HepG2 (cell line): ENCODE measurements around the gene PKP1. TPM values are rescaled to one million over a fixed set of nuclear protein-coding genes. Genes with fewer than 3 reads are reported as not detected.

Experiments used
- ATAC-seq: fragments of 200-7000 bp; cut with Tn5 transposase; 3 replicates; pipeline ENCODE4 v1.9.1; 2020; ENCODE audit warnings: mild to moderate bottlenecking, moderate library complexity
- BruUV-seq: library from RNA; stranded (reverse); fragments of 400-500 nt; replicated peaks from 2 replicates; lab custom pipeline; 2021; lab: Mats Ljungman, UMichigan
- CTCF ChIA-PET: fragments of 300-600 bp; formaldehyde crosslinking; extraction: SDS; loops from one replicate; lab custom pipeline; 2021; ENCODE audit warnings: low total read pairs, inconsistent platforms, low intra/inter-chr PET ratio; lab: Yijun Ruan, JAX
- POLR2A ChIA-PET: fragments of 350-600 bp; sonication (Branson Sonifier 250); formaldehyde crosslinking; loops from one replicate; lab custom pipeline; 2020; ENCODE audit warnings: antibody characterized with exemption, inconsistent platforms; lab: Yijun Ruan, JAX
- DNase-seq: peaks from one replicate; pipeline ENCODE4 v3.0.0-alpha.2; 2015; ENCODE audit warnings: low spot score
- FAIRE-seq: peaks from 3 replicates; lab custom pipeline; 2011; peaks lifted over from hg19 to GRCh38; lab: Jason Lieb, UNC
- H2AFZ ChIP-seq: one replicate; pipeline ENCODE4 v1.6.1; 2011; ENCODE audit warnings: low read length, inconsistent platforms
- H3K27ac ChIP-seq: fragments of 300-600 bp; 3 replicates; pipeline ENCODE4 v1.8.0; 2011; ENCODE audit warnings: mixed run types, mild to moderate bottlenecking, mixed read lengths, low read length, inconsistent platforms; ENCODE audit not compliant: insufficient read depth; ENCODE audit errors: extremely low read length
- H3K27me3 ChIP-seq, 2 experiments: fragments of 200-600 bp in 1 of 2; 2 replicates in 1 of 2; 3 replicates in 1 of 2; pipeline versions ENCODE4 v1.6.0 to v1.8.0; 2011; ENCODE audit warnings: low read length in 2 of 2, mild to moderate bottlenecking in 2 of 2, moderate library complexity in 2 of 2, inconsistent platforms in 1 of 2; ENCODE audit not compliant: insufficient read depth in 2 of 2, control insufficient read depth in 1 of 2
- H3K36me3 ChIP-seq, 2 experiments: fragments of 200-600 bp in 1 of 2; replicated peaks in 1 of 2; 2 replicates in 1 of 2; 3 replicates in 1 of 2; pipeline versions ENCODE4 v1.5.1 to v1.8.0; 2011; ENCODE audit warnings: low read length in 2 of 2, inconsistent platforms in 1 of 2; ENCODE audit not compliant: insufficient read depth in 2 of 2, control insufficient read depth in 1 of 2
- H3K4me1 ChIP-seq: 2 replicates; pipeline ENCODE4 v1.5.1; 2012; ENCODE audit warnings: low read length, inconsistent platforms; ENCODE audit not compliant: insufficient read depth
- H3K4me2 ChIP-seq: 2 replicates; pipeline ENCODE4 v1.6.0; 2011; ENCODE audit warnings: low read depth, low read length, inconsistent platforms
- H3K4me3 ChIP-seq, 3 experiments: fragments of 200-600 bp in 1 of 3; sonication (generic), shearing (Covaris generic) in 1 of 3; replicated peaks in 1 of 3; 2 replicates each; pipeline ENCODE4 v1.5.1; 2011 to 2016; ENCODE audit warnings: low read length in 3 of 3, inconsistent platforms in 2 of 3, low read depth in 2 of 3, mild to moderate bottlenecking in 2 of 3, control low read depth in 1 of 3, mixed read lengths in 1 of 3; ENCODE audit not compliant: insufficient read depth in 1 of 3
- H3K79me2 ChIP-seq: one replicate; pipeline ENCODE4 v1.6.1; 2011; ENCODE audit warnings: low read length, inconsistent platforms; ENCODE audit not compliant: insufficient read depth
- H3K9ac ChIP-seq: 2 replicates; pipeline ENCODE4 v1.6.0; 2011; ENCODE audit warnings: mild to moderate bottlenecking, low read depth, low read length, inconsistent platforms; ENCODE audit not compliant: insufficient read depth
- H3K9me3 ChIP-seq: 2 replicates; pipeline ENCODE4 v1.5.1; 2012; ENCODE audit warnings: mild to moderate bottlenecking, low read length
- H4K20me1 ChIP-seq: 2 replicates; pipeline ENCODE4 v1.6.0; 2011; ENCODE audit warnings: inconsistent platforms, mild to moderate bottlenecking, low read length, moderate library complexity; ENCODE audit not compliant: insufficient read depth
- KLF12 ChIP-seq: sonication (generic); formaldehyde crosslinking; IDR thresholded peaks from 2 replicates; pipeline ENCODE4 v1.4.0; 2020; ENCODE audit warnings: missing genetic modification reagents, borderline replicate concordance
- ZNF44 ChIP-seq: sonication (generic); formaldehyde crosslinking; IDR thresholded peaks from 2 replicates; pipeline ENCODE4 v1.5.1; 2020; ENCODE audit warnings: mild to moderate bottlenecking, missing genetic modification reagents
- ZNF660 ChIP-seq: sonication (generic); formaldehyde crosslinking; IDR thresholded peaks from 2 replicates; pipeline ENCODE4 v1.5.1; 2020; ENCODE audit warnings: mild to moderate bottlenecking, low read depth, missing genetic modification reagents, borderline replicate concordance
- ZNF761 ChIP-seq: sonication (generic); formaldehyde crosslinking; conservative IDR thresholded peaks from 2 replicates; pipeline ENCODE4 v1.4.0; 2020; ENCODE audit warnings: mild to moderate bottlenecking, missing genetic modification reagents
- WGBS: methylation state at CpG from one replicate; pipeline ENCODE4 v1.1.6; 2017; ENCODE audit warnings: low lambda C conversion rate; 5-methylcytosine and 5-hydroxymethylcytosine counted together
- in situ Hi-C: cut with HindIII; loops from 2 replicates; pipeline ENCODE4 v1.10.0; 2017; ENCODE audit warnings: low pct_unique_long_range_greater_than_20kb; ENCODE audit not compliant: extremely low pct_ligation_motif_present
- intact Hi-C: fragments of 100-400 bp; cut with micrococcal nuclease; formaldehyde crosslinking; loops from one replicate; pipeline ENCODE4 v1.10.0; 2022; ENCODE audit not compliant: unreplicated experiment
- polyA plus RNA-seq, 8 experiments: library from polyadenylated mRNA; depleted of rRNA in 3 of 8; stranded (reverse) in 7 of 8; unstranded in 1 of 8; fragments of >200 nt; fragmentation: Illumina TruSeq in 4 of 8; extraction: Trizol in 4 of 8; gene quantifications; 2 replicates each; pipeline versions ENCODE4 v1.2.1 to v1.2.3, GENCODE V29; 2011 to 2016; ENCODE audit warnings: low read depth in 4 of 8, missing spikeins in 1 of 8, mixed read lengths in 1 of 8; ENCODE audit not compliant: insufficient read depth in 1 of 8
- total RNA-seq, 5 experiments: library from RNA; depleted of rRNA; stranded (reverse); fragments of >200 nt; fragmentation: Illumina TruSeq; extraction: Trizol; gene quantifications; 2 replicates each; pipeline ENCODE4 v1.2.3, GENCODE V29; 2016; ENCODE audit warnings: low read depth in 1 of 5
- TF ChIP-seq, protein P1 (sequence below), 2 experiments: IDR thresholded peaks; 2 replicates each; pipeline ENCODE4 v1.6.1; 2011 to 2012; ENCODE audit warnings: low read length in 2 of 2, borderline replicate concordance in 1 of 2, low read depth in 1 of 2, mild to moderate bottlenecking in 1 of 2, moderate library complexity in 1 of 2
- TF ChIP-seq, protein P2 (sequence below): sonication (generic); formaldehyde crosslinking; IDR thresholded peaks from 2 replicates; pipeline ENCODE4 v1.4.0; 2020; ENCODE audit warnings: mild to moderate bottlenecking, missing genetic modification reagents
- TF ChIP-seq, protein P3 (sequence below): sonication (generic); formaldehyde crosslinking; IDR thresholded peaks from 2 replicates; pipeline ENCODE4 v1.5.0; 2020; ENCODE audit warnings: missing genetic modification reagents
- TF ChIP-seq, protein P4 (sequence below): sonication (generic); formaldehyde crosslinking; IDR thresholded peaks from 2 replicates; pipeline ENCODE4 v1.8.1; 2023; ENCODE audit warnings: mild to moderate bottlenecking, missing genetic modification reagents

Gene PKP1
- total and polyA plus RNA-seq, 2 of the 13 experiments (the other 11 are each of a cell fraction or from before 2014, with no cell fraction given) = not detected

DNA sequence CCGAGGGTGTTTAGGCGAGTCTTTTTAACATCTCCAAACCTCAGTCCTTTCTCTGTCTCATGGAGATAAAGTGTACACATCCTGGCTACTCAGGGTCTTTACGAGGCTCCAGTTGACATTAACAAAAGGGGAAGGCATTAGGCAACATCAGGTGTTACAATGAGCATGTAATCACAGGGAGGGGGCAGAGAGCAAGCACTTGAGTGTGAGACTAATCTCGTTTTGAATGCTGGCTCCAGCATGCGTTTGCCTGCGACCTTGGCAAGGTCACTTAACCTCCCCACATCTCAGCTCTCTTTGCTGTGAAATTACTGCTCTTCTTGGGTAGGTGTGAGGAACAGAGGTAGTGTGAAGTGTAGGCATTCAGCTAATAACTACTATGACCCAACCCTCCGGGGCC, 91.1 kb downstream of the PKP1 start:
- Histone ChIP-seq H3K79me2 (no peaks in the 10 kb centered on the region), H3K27me3 (peaks cover 3 to 49% of the 10 kb centered on the region in 2 experiments), H3K27ac (no peak overlapping the region), H2AFZ (no peak overlapping the region), H3K4me1 (no peaks in the 10 kb centered on the region), H4K20me1 (no peaks in the 10 kb centered on the region), H3K36me3 (no peaks in the 10 kb centered on the region), H3K9me3 (no peaks in the 10 kb centered on the region), H3K9ac (no peak overlapping the region), H3K4me2 (no peak overlapping the region), H3K4me3 (no peak overlapping the region)
- BruUV-seq = no TSS peak
- TF ChIP-seq, protein P1, sequence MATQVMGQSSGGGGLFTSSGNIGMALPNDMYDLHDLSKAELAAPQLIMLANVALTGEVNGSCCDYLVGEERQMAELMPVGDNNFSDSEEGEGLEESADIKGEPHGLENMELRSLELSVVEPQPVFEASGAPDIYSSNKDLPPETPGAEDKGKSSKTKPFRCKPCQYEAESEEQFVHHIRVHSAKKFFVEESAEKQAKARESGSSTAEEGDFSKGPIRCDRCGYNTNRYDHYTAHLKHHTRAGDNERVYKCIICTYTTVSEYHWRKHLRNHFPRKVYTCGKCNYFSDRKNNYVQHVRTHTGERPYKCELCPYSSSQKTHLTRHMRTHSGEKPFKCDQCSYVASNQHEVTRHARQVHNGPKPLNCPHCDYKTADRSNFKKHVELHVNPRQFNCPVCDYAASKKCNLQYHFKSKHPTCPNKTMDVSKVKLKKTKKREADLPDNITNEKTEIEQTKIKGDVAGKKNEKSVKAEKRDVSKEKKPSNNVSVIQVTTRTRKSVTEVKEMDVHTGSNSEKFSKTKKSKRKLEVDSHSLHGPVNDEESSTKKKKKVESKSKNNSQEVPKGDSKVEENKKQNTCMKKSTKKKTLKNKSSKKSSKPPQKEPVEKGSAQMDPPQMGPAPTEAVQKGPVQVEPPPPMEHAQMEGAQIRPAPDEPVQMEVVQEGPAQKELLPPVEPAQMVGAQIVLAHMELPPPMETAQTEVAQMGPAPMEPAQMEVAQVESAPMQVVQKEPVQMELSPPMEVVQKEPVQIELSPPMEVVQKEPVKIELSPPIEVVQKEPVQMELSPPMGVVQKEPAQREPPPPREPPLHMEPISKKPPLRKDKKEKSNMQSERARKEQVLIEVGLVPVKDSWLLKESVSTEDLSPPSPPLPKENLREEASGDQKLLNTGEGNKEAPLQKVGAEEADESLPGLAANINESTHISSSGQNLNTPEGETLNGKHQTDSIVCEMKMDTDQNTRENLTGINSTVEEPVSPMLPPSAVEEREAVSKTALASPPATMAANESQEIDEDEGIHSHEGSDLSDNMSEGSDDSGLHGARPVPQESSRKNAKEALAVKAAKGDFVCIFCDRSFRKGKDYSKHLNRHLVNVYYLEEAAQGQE (IDR thresholded peaks at IDR 0.05; ENCODE audit: borderline replicate concordance in 1 of 2, low read depth in 1 of 2, low read length in 2 of 2) = no peak
- TF ChIP-seq, protein P2, sequence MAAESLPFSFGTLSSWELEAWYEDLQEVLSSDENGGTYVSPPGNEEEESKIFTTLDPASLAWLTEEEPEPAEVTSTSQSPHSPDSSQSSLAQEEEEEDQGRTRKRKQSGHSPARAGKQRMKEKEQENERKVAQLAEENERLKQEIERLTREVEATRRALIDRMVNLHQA (CRISPR knock-in tag) = no peak
- TF ChIP-seq KLF12 (CRISPR knock-in tag) (no peak), ZNF44 (CRISPR knock-in tag) (no peak), ZNF660 (no peak), ZNF761 (no peak)
- TF ChIP-seq, protein P3, sequence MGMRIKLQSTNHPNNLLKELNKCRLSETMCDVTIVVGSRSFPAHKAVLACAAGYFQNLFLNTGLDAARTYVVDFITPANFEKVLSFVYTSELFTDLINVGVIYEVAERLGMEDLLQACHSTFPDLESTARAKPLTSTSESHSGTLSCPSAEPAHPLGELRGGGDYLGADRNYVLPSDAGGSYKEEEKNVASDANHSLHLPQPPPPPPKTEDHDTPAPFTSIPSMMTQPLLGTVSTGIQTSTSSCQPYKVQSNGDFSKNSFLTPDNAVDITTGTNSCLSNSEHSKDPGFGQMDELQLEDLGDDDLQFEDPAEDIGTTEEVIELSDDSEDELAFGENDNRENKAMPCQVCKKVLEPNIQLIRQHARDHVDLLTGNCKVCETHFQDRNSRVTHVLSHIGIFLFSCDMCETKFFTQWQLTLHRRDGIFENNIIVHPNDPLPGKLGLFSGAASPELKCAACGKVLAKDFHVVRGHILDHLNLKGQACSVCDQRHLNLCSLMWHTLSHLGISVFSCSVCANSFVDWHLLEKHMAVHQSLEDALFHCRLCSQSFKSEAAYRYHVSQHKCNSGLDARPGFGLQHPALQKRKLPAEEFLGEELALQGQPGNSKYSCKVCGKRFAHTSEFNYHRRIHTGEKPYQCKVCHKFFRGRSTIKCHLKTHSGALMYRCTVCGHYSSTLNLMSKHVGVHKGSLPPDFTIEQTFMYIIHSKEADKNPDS (CRISPR knock-in tag) = no peak
- TF ChIP-seq, protein P4, sequence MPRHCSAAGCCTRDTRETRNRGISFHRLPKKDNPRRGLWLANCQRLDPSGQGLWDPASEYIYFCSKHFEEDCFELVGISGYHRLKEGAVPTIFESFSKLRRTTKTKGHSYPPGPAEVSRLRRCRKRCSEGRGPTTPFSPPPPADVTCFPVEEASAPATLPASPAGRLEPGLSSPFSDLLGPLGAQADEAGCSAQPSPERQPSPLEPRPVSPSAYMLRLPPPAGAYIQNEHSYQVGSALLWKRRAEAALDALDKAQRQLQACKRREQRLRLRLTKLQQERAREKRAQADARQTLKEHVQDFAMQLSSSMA (CRISPR knock-in tag) = no peak
- in situ Hi-C loops (no loop called here), intact Hi-C loops (no loop called here)
- FAIRE-seq (no peak), ATAC-seq (no peak), DNase-seq (no peak)
- POLR2A ChIA-PET = no interaction called here
- WGBS = 0% methylated on average over 7 of the region's 7 CpGs
- CTCF ChIA-PET = no interaction called here
